Epithelial cell of proximal tubule (primary cell): ENCODE results near the gene COL23A1. TPM values are rescaled to one million over a fixed set of nuclear protein-coding genes. Genes with fewer than 3 reads are reported as not detected.
A peak's percentile ranks its signal among the peaks of the same experiment; 100 is the strongest.

ENCODE experiments used
- DNase-seq: peaks from one replicate; pipeline ENCODE4 v3.0.0-alpha.2; 2011; ENCODE audit warnings: low read depth
- H3K4me3 ChIP-seq: 2 replicates; pipeline ENCODE4 v1.5.1; 2011; ENCODE audit warnings: low read depth, mild to moderate bottlenecking, low read length
- total RNA-seq: library from RNA; depleted of rRNA; stranded (reverse); fragments of >200 nt; gene quantifications from 2 replicates; pipeline ENCODE4 v1.2.3, GENCODE V29; 2015
- TF ChIP-seq, protein P1 (sequence below): conservative IDR thresholded peaks from 2 replicates; pipeline ENCODE4 v1.5.1; 2012; ENCODE audit warnings: low read depth, mild to moderate bottlenecking, low read length

The COL23A1 gene
- total RNA-seq, 1 donor from 2014 or later, result not detected

DNA sequence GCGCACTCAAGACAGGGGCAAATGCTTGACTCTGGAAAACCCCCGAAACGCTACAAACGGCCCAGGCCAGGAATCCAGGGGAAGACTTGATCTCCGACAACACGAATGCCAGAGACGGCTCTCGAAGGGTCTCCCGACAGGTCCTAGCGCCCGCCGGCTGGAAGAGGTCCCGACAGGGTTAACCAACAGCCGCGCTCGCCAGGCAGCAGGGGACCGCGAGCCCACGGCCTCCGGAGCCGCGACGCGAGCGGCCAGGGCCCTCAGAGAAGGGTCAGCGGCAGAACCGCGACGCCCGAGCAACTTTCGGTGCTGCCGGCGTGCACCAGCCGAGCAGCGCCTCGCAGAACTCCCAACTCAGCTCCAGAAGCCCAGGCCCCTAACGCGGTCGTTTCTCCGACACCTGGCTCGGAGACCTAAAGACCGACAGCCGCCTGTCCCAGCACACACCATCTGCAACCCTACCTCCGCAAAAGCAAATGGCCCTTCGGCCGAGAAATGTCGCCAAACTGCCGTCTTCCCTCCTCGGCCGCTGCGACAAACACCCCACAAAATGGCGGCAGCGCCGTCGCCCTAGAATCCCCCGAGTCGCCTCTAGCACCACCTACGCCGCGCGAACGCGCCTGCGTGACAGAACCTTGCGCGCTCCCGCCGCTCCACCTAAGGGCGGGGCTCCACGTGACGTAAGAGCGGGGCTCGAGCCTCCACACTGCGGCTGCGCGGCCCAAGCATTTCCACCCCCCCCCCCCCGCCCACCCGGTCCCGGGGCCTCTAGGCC lies 36.5 kb upstream of the COL23A1 start, which contains the start of gene CLK4:
Gene CLK4, minus strand, starts transcription at position 567 of the 775 bp plus-strand sequence. CDS start 3,634 bp downstream, outside the sequence.
- DNase-seq, result peak; percentile 64
- peak within 1 kb of the TSS; percentile 77 for H3K4me3 ChIP-seq
- TF ChIP-seq, protein P1, sequence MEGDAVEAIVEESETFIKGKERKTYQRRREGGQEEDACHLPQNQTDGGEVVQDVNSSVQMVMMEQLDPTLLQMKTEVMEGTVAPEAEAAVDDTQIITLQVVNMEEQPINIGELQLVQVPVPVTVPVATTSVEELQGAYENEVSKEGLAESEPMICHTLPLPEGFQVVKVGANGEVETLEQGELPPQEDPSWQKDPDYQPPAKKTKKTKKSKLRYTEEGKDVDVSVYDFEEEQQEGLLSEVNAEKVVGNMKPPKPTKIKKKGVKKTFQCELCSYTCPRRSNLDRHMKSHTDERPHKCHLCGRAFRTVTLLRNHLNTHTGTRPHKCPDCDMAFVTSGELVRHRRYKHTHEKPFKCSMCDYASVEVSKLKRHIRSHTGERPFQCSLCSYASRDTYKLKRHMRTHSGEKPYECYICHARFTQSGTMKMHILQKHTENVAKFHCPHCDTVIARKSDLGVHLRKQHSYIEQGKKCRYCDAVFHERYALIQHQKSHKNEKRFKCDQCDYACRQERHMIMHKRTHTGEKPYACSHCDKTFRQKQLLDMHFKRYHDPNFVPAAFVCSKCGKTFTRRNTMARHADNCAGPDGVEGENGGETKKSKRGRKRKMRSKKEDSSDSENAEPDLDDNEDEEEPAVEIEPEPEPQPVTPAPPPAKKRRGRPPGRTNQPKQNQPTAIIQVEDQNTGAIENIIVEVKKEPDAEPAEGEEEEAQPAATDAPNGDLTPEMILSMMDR, result no peak

DNA sequence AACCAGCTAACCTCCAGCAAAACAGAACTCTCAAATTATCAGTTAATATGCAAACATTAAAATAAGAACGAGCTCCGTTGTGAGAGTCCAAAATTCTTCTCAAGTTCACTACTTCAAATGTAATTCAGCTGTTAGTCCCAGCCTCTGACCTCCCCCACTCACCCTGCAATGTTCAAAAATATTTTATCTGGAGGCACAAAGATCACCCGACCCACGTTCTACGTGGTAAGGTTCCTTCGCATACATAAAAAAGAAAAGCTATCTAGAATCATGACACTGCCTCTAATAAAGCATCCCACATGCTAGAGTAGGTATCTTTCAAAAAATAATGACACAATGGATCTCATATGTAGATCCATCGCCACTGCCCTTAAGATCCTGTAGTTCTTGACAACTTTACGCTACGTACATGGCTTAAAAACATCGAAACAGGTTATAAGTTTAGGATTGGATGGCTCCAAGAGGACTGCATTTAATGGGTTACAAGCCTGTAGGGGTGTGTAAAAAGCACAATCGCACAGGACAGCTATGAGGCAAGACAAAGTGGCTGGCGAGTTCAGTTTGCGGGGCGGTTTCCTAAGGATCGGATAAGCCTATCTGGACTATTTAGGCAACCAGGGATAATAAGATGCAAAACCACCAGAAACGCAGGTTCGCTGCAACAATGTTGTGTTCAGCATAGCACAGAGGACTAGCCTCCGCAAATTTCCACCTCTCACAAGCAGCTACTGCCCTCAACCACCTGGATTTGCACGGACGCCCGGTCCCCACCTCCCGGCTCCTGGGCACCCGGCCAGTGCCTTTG lies 35.7 kb upstream of the COL23A1 start:
- no peak for DNase-seq
- TF ChIP-seq, protein P1, result no peak
- peak overlapping the region; percentile 77 for H3K4me3 ChIP-seq

DNA sequence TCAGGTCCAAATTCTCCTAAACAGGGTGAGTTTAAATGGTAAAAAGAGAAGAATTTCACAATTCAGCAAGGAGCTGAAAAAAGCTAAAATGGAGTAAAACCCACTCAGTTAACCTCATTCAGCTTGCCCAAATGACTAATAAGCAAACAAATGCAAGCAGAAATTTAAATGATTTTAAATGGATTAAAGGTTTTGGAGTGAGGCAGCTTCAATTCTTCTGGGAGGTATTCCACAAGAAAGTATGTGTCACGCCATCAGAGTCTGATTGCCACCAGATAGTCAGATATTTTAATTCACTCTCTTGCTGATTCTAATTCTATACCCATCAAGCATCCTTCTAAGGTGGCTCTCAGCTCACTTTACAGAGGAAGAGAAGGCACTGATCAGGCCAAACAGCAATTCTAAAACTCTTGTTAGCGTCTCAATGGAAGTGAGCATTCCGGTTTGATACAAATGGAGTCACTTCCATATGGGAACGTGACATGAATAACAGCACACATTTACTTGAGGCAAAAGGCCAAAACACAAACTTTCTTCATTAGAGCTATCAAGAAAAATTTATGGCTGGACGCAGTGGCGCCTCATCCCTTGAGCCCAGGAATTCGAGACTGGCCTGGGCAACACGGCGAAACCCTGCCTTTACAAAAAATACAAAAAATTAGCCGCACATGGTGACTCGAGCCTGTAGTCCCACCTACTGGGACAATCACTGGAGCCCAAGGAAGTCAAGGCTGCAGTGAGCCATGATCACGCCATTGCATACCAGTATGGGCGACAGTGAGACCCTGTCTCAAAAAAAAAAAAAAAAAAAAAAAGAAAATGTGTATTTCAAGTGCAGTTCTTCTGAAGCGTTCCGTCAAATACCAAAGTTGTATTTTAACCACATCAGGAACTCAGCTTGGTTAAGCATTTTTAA lies 34.7 kb upstream of the COL23A1 start:
- H3K4me3 ChIP-seq, result peak overlapping the region; percentile 77
- TF ChIP-seq, protein P1, result no peak
- no peak for DNase-seq

DNA sequence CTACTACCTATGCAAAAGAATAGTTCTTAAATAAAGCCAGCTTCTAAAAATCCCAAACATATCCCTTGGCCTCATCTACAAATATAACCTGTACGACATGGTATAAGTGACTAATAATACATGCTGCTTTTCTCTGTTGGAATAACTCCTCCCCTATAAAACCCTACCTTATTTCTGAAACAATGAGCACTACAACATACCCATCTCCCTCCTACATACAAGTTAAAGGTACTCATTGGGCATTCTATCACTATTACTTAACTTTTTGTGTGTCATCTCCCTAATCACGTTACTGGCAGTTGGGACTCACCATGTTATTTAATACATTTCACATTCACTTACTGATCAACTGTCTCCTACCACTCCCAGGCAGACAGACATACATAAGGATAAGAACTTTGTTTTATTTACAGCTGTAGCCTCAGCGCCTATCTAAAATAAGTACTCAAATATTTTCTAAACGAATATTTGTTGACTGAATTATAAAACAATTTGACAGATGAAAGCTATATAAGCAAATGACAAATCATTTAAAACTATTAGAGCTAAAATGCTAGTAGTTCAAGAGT lies 32.6 kb upstream of the COL23A1 start:
- TF ChIP-seq, protein P1, result no peak
- no peak for DNase-seq
- H3K4me3 ChIP-seq, result no peak overlapping the region

DNA sequence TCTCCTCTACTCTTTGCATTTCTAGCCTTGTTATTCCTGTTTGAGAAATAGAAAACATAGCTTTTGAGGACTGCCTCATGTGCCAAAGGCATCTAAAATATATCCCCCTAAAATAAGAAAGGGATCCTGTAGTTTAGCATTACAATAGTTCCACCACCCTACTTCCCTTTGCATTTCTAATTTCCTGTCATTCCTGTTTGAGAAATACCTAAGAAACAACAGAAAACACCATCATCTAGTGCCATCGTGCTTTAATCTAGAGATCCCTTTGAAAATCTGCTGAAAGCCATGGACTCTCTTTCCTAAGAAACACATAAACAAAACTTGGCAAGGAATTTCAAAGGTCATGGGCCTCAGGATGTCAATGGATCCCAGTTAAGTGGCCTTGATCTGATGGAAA lies 29.2 kb upstream of the COL23A1 start:
- no peak for DNase-seq
- TF ChIP-seq, protein P1, result no peak
- H3K4me3 ChIP-seq, result no peak overlapping the region

DNA sequence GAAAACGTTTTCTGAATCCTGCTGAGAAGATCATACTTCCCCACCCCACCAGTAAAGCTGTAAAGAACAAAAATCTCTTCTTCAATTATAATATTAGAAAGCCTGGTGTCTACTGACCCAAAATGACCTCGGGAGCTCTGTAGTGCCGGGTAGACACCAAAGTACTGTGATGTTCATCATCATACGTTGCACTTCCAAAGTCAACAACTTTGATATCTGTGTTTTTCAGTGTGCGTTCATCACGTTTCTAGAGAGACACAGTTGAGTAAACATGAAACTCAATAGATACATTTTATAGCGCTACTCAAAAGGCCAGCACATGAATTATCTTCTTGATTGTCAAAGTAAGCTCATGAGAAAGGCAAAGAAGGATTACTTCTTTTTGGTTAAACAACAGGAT lies 22.1 kb upstream of the COL23A1 start:
- TF ChIP-seq, protein P1, result no peak
- DNase-seq, result no peak

More for the DNA sequence above, 22.1 kb upstream of the COL23A1 start:
- H3K4me3 ChIP-seq, result no peak overlapping the region
